Left hindlimb (tissue), 1 donor: ENCODE measurements around the gene GPR162.

Experiments used
- DNase-seq: peaks from one replicate; pipeline ENCODE4 v3.0.0-alpha.2; 2018

Gene GPR162

DNA sequence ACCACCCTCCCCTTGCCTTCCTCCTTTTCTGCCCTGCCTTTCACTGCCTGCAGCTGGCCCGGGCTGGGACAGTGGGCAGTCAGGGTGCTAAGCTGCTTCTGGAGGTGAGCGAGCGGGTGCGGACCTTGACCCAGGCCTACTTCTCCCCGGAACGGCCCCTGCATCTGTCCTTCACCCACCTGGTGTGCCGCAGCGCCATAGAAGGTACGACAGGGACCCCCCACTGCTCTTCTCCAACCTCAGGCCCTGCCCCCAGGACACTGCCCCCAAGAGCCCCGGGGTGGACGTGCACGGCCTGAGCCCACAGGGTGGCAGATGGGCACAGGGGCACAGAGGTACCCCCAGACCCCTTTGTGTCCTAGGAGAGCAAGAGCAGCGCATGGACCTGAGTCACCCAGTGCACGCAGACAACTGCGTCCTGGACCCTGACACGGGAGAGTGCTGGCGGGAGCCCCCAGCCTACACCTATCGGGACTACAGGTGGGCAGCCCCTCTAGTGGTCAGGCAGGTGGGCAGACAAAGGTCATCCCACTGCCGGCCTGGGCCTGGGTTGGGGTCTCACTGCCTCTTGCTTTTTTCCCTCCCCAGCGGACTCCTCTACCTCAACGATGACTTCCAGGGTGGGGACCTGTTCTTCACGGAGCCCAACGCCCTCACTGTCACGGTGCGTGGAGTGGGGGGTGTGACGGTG lies 15.9 kb downstream of the GPR162 start:
- DNase-seq = no peak

- no peak for DNase-seq
These were observed 17.2 kb downstream of the GPR162 start for GRCh38 chr12:6838854-6839253.

DNA sequence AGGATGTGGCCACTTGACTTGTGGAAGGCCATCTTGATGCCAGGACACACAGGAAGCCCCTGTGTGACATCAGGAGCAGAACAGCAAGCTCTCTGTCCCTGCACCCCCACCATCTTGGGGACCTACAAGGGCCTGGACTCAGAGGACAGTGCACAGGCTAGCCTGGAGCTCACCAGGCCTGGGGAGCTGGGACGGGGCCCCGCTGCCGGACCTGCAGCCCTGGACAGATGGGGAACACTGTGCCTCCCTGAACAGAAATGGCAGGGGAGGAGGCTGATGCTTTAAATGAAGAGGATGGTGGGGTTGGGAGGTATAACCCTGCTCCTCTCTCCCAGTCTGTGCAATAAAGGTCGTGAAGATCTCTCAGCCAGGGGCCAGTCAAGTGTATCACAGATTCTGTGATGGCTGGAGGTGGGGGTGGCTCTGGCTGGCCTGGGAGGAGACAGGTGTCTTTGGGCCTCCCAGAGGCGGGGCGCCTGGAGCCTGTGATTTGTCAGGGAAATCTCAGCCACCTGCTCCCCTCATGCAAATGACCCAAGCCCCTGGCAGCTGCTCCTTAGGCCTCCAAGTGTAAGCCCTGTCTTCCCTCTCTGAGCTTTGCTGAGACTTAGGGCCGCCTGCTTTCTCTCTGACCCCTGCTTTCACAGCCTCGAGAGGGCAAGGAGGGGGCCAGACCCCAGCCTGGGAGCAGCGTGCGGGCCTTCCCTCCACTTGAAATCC lies 18.0 kb downstream of the GPR162 start:
- no peak for DNase-seq

DNA sequence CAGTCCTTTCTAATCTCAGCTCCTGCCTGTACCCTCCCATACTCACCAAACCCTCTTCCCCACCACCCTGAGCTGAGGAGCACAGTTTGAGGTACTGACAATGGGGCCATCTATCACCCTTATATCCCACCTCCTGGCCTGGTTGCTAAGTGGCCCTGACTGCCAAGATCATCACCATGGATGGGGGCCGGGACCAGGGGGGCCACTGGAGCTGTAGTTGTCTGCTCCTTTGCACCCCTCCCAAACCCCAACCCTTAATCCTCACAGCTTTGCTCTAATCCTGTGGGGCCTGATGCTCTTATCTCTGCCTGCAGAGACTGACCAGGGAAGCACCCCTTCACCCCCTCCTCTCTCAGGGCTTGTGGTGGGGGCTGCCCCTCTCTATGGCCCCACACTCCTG lies 18.7 kb downstream of the GPR162 start:
- no peak for DNase-seq

GRCh38 chr12:6840761-6841515 lies 19.3 kb downstream of the GPR162 start, which contains the start of gene GNB3:
GNB3 (plus strand) TSS chr12:6840925; CDS start chr12:6841288, 363 bp downstream.
- DNase-seq = peak; percentile 37

DNA sequence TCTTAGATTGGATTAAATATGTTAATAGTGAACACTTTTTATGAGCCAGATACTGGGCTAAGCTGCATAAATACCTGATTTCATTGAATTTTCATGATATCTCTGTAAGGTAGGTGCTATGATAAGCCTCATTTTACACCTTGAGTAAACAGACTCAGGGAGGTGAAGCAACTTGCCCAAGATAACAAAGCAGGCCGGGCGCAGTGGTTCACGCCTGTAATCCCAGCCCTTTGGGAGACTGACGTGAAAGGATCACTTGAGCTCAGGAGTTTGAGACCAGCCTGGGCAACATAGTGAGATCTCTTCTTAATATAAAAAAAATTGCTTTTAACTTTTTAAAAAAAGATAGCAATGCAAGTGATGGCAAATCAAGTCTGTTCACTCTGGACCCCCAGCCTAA lies 20.5 kb downstream of the GPR162 start:
- no peak for DNase-seq

DNA sequence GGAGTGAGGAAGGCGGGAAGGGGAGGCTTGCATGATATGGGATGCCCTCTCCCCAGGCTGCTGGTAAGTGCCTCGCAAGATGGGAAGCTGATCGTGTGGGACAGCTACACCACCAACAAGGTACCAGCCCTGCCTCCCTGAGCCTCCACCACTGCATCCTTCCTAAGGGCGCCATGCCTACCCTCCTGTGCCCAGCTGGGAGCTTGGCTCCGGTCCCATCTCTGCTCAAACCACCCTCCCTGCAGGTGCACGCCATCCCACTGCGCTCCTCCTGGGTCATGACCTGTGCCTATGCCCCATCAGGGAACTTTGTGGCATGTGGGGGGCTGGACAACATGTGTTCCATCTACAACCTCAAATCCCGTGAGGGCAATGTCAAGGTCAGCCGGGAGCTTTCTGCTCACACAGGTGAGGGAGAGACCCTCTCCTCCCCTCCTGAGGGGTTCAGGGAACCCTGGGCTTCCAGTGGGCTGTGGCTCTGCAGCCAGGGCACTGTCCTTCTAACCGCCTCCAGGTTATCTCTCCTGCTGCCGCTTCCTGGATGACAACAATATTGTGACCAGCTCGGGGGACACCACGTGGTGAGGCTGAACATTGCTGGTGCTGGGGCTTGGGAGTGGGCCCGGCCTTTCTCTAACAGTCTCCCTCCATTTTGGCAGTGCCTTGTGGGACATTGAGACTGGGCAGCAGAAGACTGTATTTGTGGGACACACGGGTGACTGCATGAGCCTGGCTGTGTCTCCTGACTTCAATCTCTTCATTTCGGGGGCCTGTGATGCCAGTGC lies 21.7 kb downstream of the GPR162 start:
- peak; percentile 34 for DNase-seq

DNA sequence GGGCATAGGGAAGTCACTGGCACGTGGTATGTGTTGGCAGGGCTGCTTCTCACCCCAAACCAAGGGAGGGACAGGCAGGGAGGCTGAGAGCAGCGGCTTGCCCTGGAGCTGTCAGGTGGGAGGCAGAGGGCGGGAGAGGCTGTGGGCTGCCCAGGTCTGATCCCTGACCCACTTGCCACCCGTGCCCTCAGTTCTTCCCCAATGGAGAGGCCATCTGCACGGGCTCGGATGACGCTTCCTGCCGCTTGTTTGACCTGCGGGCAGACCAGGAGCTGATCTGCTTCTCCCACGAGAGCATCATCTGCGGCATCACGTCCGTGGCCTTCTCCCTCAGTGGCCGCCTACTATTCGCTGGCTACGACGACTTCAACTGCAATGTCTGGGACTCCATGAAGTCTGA lies 23.8 kb downstream of the GPR162 start:
- no peak for DNase-seq

DNA sequence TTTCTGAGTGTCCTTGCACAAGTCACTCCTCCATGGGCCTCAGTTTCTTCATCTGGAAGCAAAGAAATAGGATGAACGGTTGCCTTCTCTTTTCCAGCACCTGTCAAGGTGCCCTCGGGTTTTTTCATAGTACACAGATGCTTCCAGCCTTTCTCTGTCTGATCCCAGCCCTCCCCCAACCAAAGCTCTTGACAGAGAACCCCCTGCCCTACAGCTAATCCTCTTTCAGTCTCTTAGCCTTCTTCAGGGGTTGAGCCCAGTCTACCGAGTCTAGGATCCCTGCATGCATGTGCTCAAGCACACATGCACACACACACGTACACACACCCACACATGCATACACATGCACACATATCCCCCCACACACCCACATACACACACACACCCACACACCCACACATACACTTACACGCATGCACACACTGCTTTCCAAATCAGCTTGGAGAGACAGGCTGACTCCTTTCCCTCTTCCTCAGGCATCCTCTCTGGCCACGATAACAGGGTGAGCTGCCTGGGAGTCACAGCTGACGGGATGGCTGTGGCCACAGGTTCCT lies 24.8 kb downstream of the GPR162 start:
- no peak for DNase-seq

GRCh38 chr12:6847676-6848075 lies 26.1 kb downstream of the GPR162 start:
- no peak for DNase-seq

- no peak for DNase-seq
These were observed 27.8 kb downstream of the GPR162 start for GRCh38 chr12:6849427-6849826.

- DNase-seq = no peak
These were observed 28.4 kb downstream of the GPR162 start for GRCh38 chr12:6849976-6850560.

DNA sequence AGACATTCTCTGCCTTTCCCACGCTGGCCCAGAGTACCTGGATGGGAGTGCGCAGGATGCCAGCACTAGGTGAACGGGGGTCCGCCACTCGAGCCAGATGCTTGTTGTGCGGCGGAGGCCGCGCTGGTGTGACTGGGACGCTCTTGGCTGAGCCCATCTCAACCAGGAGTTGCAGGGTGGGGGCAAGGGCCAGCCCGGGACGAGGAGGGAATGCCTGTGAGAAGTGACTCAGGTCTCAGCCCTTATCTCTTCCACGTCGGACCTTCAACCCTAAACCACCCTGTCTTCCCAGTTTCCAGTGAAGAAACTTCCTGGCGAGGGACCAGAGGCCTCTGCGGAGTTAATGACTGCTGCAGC lies 29.2 kb downstream of the GPR162 start:
- DNase-seq = no peak

DNA sequence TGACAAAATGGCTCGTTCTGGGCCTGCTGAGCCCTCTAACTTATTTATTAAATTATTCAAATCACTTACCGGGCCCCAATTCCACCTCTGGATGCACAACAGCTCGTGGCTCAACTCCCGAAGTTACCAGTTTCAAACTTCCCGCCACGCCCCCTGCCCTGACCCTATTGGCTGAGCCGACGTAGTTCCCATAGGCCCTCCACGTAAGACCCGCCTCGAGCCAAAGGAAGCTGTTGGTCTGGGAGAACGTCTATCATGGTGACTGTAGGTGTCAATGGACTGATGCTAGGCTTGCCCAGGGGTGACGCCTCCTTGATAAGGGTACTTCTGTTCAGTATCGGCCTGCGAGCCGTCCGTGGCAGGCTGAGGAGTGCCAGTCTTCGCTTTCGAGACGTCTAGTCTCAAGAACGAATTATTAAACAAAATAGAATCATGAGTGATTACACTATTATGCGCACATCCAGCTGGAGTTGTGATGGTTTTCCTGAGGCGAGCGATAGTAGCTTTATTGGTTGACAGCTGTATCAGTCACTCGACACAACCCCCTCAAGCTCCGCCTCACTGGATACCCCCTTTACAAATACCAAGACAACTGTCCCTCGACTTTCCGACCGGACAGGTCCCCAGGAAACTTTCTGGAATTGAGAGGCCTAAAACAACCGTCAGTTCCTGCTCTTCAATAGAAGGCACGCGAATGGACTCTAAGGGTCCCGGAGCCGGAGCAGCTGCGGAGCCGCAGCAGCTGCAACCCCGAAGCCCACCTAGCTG lies 29.7 kb downstream of the GPR162 start, which contains the start of gene CDCA3:
TSS of gene CDCA3 (minus strand) at position 134 of the 768 bp plus-strand sequence. CDS start 334 bp downstream, outside the sequence.
- peak; percentile 96 for DNase-seq

GRCh38 chr12:6851921-6852650 lies 30.5 kb downstream of the GPR162 start, which contains the start of gene USP5:
USP5 (plus strand) TSS chr12:6852150; CDS start chr12:6852180, 30 bp downstream.
- DNase-seq = peak; percentile 100

DNA sequence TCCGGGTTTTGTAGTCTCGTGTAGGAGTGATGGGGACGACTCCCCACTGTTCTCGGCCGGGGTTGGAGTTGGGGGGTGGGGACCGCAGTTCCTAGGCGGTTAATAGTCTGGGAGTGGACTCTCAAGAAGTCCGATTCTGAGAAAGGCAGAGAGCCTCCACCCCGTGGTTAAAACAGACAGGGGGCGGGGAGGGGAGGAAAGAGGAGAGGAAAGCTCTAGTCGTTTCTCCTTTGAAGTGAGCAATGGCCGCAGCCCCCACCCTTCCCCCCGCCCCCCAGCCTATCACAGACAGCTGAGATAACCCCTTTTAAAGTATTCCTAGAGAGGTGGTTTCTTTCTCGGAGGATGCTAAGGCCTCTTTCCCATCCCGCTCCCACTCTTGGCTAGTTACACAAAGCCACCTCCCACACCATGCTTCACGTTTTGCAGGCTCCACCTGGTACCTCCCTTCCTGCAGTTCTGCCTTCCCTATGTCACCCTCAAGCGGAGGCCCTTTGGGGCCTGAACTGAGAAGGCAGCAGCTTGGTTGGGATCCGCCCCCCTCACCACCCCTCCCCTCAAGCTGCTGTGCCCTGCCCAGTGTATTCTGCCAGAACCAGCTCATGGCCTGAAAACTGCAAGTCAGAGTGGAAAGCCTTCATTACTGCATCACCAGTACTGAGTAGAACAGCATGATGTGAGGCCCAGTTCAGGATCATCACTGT lies 31.2 kb downstream of the GPR162 start:
- DNase-seq = peak; percentile 76

GRCh38 chr12:6853626-6854025 lies 32.0 kb downstream of the GPR162 start:
- DNase-seq = no peak

DNA sequence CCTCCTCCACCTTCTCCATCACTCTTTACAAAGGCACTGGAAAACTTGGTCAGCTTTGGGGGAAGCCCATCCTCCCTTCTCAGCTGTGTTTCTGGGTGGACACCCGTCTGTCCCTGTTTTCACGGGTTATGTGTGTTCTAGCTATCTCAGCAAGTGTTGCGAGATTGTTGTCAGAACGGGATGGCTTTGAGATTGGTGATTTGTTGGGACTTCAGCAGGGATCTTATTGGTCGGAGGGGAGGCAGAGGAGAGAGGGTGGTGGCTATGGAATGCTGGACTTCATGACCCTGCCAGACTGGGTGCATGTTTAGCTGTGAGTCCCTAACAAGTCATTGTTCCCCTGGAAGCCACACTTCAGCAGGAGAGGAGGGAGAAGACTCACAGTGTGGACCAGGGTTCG lies 32.4 kb downstream of the GPR162 start:
- DNase-seq = no peak

DNA sequence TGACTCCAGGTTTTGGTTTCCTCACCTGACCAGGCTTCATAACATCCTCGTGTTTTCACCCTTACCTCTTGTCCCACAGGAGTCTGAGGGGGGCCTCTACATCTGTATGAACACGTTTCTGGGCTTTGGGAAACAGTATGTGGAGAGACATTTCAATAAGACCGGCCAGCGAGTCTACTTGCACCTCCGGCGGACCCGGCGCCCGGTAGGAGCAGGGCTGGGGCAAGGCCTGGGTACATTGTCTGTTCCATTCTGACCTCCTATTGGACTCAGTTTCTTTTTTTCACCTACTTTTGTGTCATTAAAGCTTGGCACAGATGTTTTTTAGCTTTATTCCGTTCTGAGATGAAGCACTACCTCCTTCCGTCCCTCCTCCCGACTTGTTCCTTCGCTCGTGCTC lies 33.7 kb downstream of the GPR162 start:
- DNase-seq = no peak

GRCh38 chr12:6858799-6859198 lies 37.2 kb downstream of the GPR162 start:
- no peak for DNase-seq
